D721Med (cell line): ENCODE results near the gene ZNF500.

Experiments
- DNase-seq: peaks from one replicate; pipeline ENCODE4 v3.0.0; 2011; ENCODE audit warnings: low spot score; ENCODE audit not compliant: insufficient read length
- FAIRE-seq: peaks from 2 replicates; lab custom pipeline; 2011; peaks lifted over from hg19 to GRCh38; lab: Jason Lieb, UNC
- TF ChIP-seq, protein P1 (sequence below): IDR thresholded peaks from 2 replicates; pipeline ENCODE4 v1.5.1; 2012; ENCODE audit warnings: mild to moderate bottlenecking, control low read depth; ENCODE audit not compliant: insufficient read depth; ENCODE audit errors: missing control alignments

ZNF500 gene

DNA sequence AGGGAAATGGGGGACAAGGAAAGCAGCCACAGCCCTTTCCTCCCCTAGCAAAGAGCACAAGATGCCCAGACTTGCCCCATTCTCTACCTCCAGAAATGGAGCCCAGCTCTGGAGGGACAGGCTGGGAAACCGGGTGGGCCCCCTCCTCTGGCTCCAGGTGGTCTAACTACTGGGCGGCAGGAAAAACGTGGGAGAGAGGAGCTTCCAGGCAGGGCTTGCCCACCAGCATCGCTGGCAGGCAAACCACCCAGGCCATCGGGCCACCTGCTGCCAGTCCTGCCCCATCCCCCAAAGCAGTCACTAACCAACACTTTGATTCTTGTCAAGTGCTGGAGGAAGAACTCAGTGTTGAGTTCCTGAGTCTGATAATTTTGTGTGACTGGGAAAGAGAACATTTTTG, 48.5 kb downstream of the ZNF500 start:
- DNase-seq (no peak), FAIRE-seq (no peak)

DNA sequence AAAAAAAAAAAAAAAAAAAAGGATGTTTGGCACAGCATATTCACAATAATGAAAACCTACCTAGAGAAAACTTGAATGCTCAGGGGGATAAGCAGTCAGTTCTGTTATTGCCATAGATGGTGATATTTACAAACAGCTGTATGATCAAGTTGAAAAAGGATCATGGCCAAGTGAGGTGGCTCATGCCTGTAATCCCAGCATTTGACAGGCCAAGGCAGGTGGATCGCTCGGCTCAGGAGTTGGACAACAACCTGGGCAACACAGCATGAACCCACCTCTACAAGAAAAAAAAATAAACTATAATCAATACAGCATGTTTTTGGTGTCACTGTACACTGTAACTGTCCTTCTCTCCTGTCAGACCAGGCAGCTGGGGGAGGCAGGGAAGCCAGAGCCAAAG, 52.0 kb downstream of the ZNF500 start:
- TF ChIP-seq, protein P1, sequence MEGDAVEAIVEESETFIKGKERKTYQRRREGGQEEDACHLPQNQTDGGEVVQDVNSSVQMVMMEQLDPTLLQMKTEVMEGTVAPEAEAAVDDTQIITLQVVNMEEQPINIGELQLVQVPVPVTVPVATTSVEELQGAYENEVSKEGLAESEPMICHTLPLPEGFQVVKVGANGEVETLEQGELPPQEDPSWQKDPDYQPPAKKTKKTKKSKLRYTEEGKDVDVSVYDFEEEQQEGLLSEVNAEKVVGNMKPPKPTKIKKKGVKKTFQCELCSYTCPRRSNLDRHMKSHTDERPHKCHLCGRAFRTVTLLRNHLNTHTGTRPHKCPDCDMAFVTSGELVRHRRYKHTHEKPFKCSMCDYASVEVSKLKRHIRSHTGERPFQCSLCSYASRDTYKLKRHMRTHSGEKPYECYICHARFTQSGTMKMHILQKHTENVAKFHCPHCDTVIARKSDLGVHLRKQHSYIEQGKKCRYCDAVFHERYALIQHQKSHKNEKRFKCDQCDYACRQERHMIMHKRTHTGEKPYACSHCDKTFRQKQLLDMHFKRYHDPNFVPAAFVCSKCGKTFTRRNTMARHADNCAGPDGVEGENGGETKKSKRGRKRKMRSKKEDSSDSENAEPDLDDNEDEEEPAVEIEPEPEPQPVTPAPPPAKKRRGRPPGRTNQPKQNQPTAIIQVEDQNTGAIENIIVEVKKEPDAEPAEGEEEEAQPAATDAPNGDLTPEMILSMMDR: no peak
- FAIRE-seq (no peak), DNase-seq (no peak)

More for the DNA sequence above, 48.5 kb downstream of the ZNF500 start:
- TF ChIP-seq, protein P1: no peak

DNA sequence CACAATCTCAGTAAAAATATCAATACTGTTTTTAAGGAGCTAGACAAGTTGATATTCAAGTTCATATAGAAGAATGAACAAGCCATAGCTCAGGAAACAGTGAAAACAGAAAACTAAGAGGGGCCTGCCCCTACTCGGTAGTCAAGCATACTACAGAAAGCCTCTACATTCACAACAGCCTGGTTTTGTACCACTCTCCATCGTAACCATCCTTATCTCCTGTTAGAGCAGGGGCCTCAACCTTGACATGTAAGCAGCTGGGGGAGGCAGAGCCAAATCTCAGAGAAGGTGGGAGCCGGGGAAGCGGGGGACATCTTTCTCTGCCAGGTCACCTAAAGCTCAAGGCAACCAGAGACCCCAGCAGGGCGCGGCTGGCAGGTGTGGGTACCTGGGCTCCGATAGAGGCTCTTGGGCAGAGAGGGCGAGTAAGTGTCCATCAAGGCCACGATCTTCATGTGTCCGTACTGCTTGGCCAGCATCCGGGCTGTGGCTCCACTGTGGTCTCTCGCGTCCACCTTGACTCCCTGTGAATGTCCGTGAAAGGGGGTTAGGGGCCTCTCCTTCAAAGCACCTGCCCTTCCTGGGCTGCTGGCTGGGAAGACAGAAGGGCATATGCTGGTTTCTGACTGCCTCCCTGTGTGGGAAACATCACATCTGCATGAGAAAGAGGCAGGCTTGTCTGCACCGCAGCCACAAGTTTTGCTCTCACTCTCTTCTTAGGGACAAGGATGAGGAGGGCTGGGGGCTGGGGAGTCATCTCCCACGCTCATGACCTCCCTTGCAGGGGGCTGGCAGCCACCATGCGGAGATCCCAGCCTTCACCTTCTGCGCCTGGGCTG, 53.1 kb downstream of the ZNF500 start:
- TF ChIP-seq, protein P1: no peak
- FAIRE-seq: no peak
- no peak for DNase-seq

DNA sequence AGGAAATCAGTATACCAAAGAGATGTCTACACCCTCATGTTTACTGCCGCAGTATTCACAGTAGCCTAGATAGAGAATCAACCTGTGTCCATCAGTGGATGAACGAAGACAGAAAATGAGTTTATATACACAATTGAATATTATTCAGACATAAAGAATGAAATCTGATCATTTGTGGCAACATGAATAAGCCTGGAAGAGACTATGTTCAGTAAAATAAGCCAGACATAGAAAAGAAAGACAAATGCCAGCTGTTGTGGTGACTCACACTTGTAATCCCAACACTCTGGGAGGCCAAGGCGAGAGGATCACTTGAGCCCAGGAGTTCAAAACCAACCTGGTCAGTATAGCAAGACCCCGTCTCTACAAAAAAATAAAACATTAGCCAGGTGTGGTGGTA, 57.5 kb downstream of the ZNF500 start:
- DNase-seq: no peak
- FAIRE-seq: no peak
- TF ChIP-seq, protein P1: no peak

DNA sequence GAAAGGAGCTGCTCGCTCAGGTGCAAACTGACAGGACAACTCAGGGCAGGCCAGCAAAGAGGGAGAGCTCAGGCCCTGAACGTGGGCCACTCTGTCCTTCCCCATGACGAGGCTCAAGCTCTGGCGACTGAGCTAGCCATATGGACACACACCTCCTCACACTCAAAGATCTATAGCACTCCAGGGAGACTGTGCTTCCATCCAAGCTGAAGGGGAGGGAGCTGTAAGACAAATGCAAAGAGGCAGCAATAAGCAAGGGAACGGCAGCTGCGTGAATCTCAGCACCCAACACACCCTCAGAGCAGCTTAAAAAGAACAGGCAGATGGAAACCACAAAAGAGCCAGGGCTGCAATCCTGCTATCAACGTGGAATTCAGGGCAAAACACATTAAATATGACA, 60.1 kb downstream of the ZNF500 start:
- DNase-seq: no peak
- TF ChIP-seq, protein P1: no peak
- FAIRE-seq: no peak

DNA sequence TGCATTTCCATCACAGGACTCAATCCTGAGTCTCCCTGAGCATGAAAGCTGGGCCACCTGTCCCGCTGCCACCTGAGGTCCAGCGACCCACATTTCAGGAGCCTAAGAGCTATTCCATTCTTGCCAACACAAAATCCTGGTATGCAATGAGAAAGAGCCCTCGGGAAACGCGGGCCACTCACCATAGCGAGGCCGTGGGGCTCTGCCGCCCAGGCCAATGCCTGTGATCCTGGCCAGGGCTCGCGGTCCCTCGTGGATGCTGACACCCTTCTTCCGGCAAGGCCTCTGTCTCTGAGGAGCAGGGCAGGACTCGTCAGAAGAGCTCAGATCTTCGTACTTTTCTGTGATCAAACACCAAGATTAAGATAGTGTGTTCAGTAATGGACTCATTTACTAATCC, 62.0 kb downstream of the ZNF500 start:
- DNase-seq: no peak
- FAIRE-seq: no peak
- TF ChIP-seq, protein P1: no peak

DNA sequence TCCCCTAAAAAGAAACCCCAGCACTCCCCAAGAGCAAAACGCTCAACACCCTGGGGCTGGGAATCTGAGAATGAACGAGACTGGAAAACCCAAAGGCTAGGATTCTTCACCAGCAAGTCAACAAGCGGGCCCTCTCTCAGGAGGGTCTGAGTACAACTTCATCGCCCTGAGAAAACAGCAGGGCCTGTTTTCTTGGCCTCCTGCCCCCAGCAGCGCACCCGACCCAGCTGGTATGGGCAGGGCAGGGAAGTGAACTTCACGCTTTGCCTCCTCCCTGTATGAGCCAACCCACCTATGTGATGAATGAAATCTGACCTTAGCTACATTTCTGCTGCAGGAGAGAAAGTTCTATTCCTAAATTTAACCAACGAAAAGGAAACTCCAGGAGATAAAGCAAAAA, 62.5 kb downstream of the ZNF500 start:
- no peak for FAIRE-seq
- TF ChIP-seq, protein P1: no peak
- no peak for DNase-seq
